Panc1 (cell line): ENCODE measurements around the gene SNTG2. TPM values are rescaled to one million over a fixed set of nuclear protein-coding genes. Genes with fewer than 3 reads are reported as not detected.

ENCODE experiments used
- ATAC-seq: fragments of 200-7000 bp; cut with Tn5 transposase; 2 replicates; pipeline ENCODE4 v1.9.1; 2020; ENCODE audit warnings: mild to moderate bottlenecking, moderate library complexity
- BruUV-seq: library from RNA; stranded (reverse); fragments of 400-500 nt; replicated peaks from 2 replicates; lab custom pipeline; 2021; lab: Mats Ljungman, UMichigan
- CTCF ChIA-PET: fragments of 300-600 bp; sonication (Branson Sonifier 250); formaldehyde crosslinking; loops from one replicate; lab custom pipeline; 2022; ENCODE audit warnings: antibody characterized with exemption; lab: Charles Lee
- POLR2A ChIA-PET: fragments of 300-600 bp; sonication (Branson Sonifier 250); formaldehyde crosslinking; loops from one replicate; lab custom pipeline; 2022; ENCODE audit warnings: antibody characterized with exemption; lab: Charles Lee
- DNase-seq: peaks from one replicate; pipeline ENCODE4 v3.0.0-alpha.2; 2010; ENCODE audit warnings: low read depth, low spot score
- H3K27ac ChIP-seq: 2 replicates; pipeline ENCODE4 v1.5.1; 2011; ENCODE audit warnings: mild to moderate bottlenecking, low read length, inconsistent platforms
- H3K27me3 ChIP-seq: fragments of 200-500 bp; sonication (Bioruptor generic); 2 replicates; pipeline ENCODE4 v1.6.0; 2014; ENCODE audit warnings: low read length, inconsistent platforms; ENCODE audit not compliant: control insufficient read depth, insufficient read depth
- H3K36me3 ChIP-seq: fragments of 200-500 bp; sonication (Bioruptor generic); 2 replicates; pipeline ENCODE4 v1.5.1; 2014; ENCODE audit warnings: inconsistent platforms, mild to moderate bottlenecking, low read length, moderate library complexity; ENCODE audit not compliant: control insufficient read depth, insufficient read depth
- H3K4me1 ChIP-seq: 2 replicates; pipeline ENCODE4 v1.5.1; 2011; ENCODE audit warnings: inconsistent platforms, mild to moderate bottlenecking, low read length, moderate library complexity; ENCODE audit not compliant: control insufficient read depth, insufficient read depth
- H3K4me3 ChIP-seq, 2 experiments: 2 replicates each; pipeline ENCODE4 v1.5.1; 2011 to 2012; ENCODE audit warnings: low read depth in 2 of 2, low read length in 2 of 2, mild to moderate bottlenecking in 2 of 2, inconsistent platforms in 1 of 2, moderate library complexity in 1 of 2
- H3K9me3 ChIP-seq: fragments of 200-500 bp; sonication (Bioruptor generic); 2 replicates; pipeline ENCODE4 v1.5.1; 2014; ENCODE audit warnings: low read depth, mild to moderate bottlenecking, inconsistent platforms, low read length, moderate library complexity; ENCODE audit not compliant: control insufficient read depth, insufficient read depth
- CTCF ChIP-seq: fragments of 450-650 bp; IDR thresholded peaks from 2 replicates; pipeline ENCODE4 v1.5.1; 2017; ENCODE audit warnings: mild to moderate bottlenecking
- POLR2AphosphoS5 ChIP-seq: IDR thresholded peaks from 2 replicates; pipeline ENCODE4 v1.6.1; 2012; ENCODE audit warnings: mild to moderate bottlenecking, low read depth, low read length, moderate library complexity
- REST ChIP-seq, 2 experiments: IDR thresholded peaks; 2 replicates each; pipeline ENCODE4 v1.6.1; 2011 to 2012; ENCODE audit warnings: low read depth in 2 of 2, control low read depth in 1 of 2, low read length in 1 of 2, mild to moderate bottlenecking in 1 of 2, moderate library complexity in 1 of 2; ENCODE audit not compliant: insufficient read depth in 1 of 2
- SIN3A ChIP-seq: IDR thresholded peaks from 2 replicates; pipeline ENCODE4 v1.6.1; 2012; ENCODE audit warnings: low read depth, mild to moderate bottlenecking, low read length, moderate library complexity, borderline replicate concordance; ENCODE audit not compliant: insufficient read depth
- TCF7L2 ChIP-seq: IDR thresholded peaks from 2 replicates; pipeline ENCODE4 v1.6.1; 2011; ENCODE audit warnings: mild to moderate bottlenecking, low read depth, low read length, inconsistent platforms
- in situ Hi-C: cut with HindIII; loops from 2 replicates; pipeline ENCODE4 v1.10.0; 2016; ENCODE audit warnings: low sequenced_read_pairs, low pct_unique_long_range_greater_than_20kb
- intact Hi-C: fragments of 100-400 bp; cut with micrococcal nuclease; formaldehyde crosslinking; loops from one replicate; pipeline ENCODE4 v1.10.0; 2022; ENCODE audit not compliant: unreplicated experiment
- total RNA-seq: library from RNA; stranded (reverse); gene quantifications from one replicate; pipeline ENCODE4 v1.2.1, GENCODE V29; 2021; ENCODE audit not compliant: unreplicated experiment

Gene SNTG2
- total RNA-seq, 1 experiment from 2014 or later, result not detected

GRCh38 chr2:1318366-1319009 lies 367.8 kb downstream of the SNTG2 start:
- Histone ChIP-seq H3K27ac (no peak overlapping the region), H3K36me3 (no peaks in the 10 kb centered on the region), H3K4me3 (0 out of 4 replicates have a peak overlapping the region, but pooled peaks of 1 of the 2 experiments have one; percentile 8), H3K27me3 (no peaks in the 10 kb centered on the region), H3K4me1 (no peaks in the 10 kb centered on the region), H3K9me3 (no peaks in the 10 kb centered on the region)
- TF ChIP-seq POLR2AphosphoS5 (no peak), CTCF (no peak), REST (IDR thresholded peaks at IDR 0.05; ENCODE audit: insufficient read depth in 1 of 2, low read depth in 2 of 2, low read length in 1 of 2) (no peak), SIN3A (no peak), TCF7L2 (no peak)
- ChIA-PET POLR2A (no interaction called here), CTCF (no interaction called here)
- in situ Hi-C loops, result no loop called here
- DNase-seq (no peak), ATAC-seq (no peak)
- intact Hi-C loops, result no loop called here
- BruUV-seq, result no TSS peak

DNA sequence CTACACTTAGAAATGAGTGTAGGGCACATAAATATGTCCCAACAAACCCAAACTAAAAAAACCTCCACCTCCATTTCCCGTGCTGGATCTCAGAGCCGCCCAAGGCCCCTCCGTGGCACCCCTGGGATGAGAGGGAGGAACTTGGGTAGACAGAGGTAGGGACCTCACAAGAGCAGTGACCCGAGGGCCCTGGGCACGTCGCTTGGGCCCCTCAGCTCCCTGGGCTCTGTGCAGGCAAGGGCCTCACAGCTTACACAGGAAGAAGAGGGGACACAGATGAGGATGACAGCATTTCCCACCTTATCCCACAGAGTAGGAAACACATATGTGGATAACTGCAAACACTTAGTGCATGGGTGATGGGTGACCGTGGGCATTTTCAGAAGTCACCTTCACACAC lies 368.7 kb downstream of the SNTG2 start:
- in situ Hi-C loops, result no loop called here
- TF ChIP-seq SIN3A (no peak), CTCF (no peak)
- no peak for DNase-seq
- Histone ChIP-seq H3K4me3 (no peak overlapping the region), H3K4me1 (no peaks in the 10 kb centered on the region), H3K36me3 (no peaks in the 10 kb centered on the region), H3K27ac (no peak overlapping the region), H3K27me3 (no peaks in the 10 kb centered on the region), H3K9me3 (no peaks in the 10 kb centered on the region)
- POLR2A ChIA-PET, result no interaction called here
- no TSS peak for BruUV-seq
- CTCF ChIA-PET, result no interaction called here
- ATAC-seq, result no peak
- intact Hi-C loops, result no loop called here
